OCI-LY7 (cell line): ENCODE data around the gene LRIG2. TPM values are rescaled to one million over a fixed set of nuclear protein-coding genes. Genes with fewer than 3 reads are reported as not detected.
A peak's percentile ranks its signal among the peaks of the same experiment; 100 is the strongest.
"Not testable (repeated sequence)": the region's sequence is repeated elsewhere in the genome, so short reads cannot be mapped to it uniquely, and the experiment has no call there.

Experiments used
- BruUV-seq: library from RNA; stranded (reverse); fragments of 400-500 nt; replicated peaks from 2 replicates; lab custom pipeline; 2021; lab: Mats Ljungman, UMichigan
- CTCF ChIA-PET: fragments of 300-600 bp; sonication (Branson Sonifier 250); formaldehyde crosslinking; loops from one replicate; lab custom pipeline; 2022; ENCODE audit warnings: antibody characterized with exemption; ENCODE audit not compliant: unreplicated experiment; lab: Charles Lee
- POLR2A ChIA-PET: fragments of 300-600 bp; sonication (Branson Sonifier 250); formaldehyde crosslinking; loops from one replicate; lab custom pipeline; 2022; ENCODE audit warnings: antibody characterized with exemption; lab: Charles Lee
- DNase-seq: peaks from one replicate; pipeline ENCODE4 v3.0.0-alpha.2; 2015; ENCODE audit warnings: low spot score
- H2AFZ ChIP-seq: fragments of 200-600 bp; sonication (generic), shearing (Covaris generic); 2 replicates; pipeline ENCODE4 v1.6.1; 2014; ENCODE audit warnings: mild to moderate bottlenecking, antibody characterized with exemption, low read length, moderate library complexity
- H3K27ac ChIP-seq: fragments of 200-600 bp; sonication (generic); 2 replicates; pipeline ENCODE4 v1.5.1; 2014; ENCODE audit warnings: mixed run types, low read depth, mild to moderate bottlenecking, moderate library complexity, low read length, inconsistent platforms; ENCODE audit not compliant: poor library complexity, severe bottlenecking
- H3K36me3 ChIP-seq: fragments of 200-600 bp; sonication (generic); 2 replicates; pipeline ENCODE4 v1.6.1; 2014; ENCODE audit warnings: mild to moderate bottlenecking, antibody characterized with exemption, low read length, moderate library complexity, mixed read lengths; ENCODE audit not compliant: insufficient read depth
- H3K4me1 ChIP-seq: fragments of 200-600 bp; sonication (generic); 2 replicates; pipeline ENCODE4 v1.5.1; 2014; ENCODE audit warnings: mild to moderate bottlenecking, low read length; ENCODE audit not compliant: insufficient read depth, poor library complexity, severe bottlenecking
- H3K4me2 ChIP-seq: fragments of 200-600 bp; sonication (generic); 2 replicates; pipeline ENCODE4 v1.6.1; 2014; ENCODE audit warnings: mild to moderate bottlenecking, low read length
- H3K4me3 ChIP-seq: fragments of 200-600 bp; sonication (generic); 2 replicates; pipeline ENCODE4 v1.5.1; 2014; ENCODE audit warnings: mild to moderate bottlenecking, low read depth, low read length; ENCODE audit not compliant: poor library complexity, severe bottlenecking
- H3K79me2 ChIP-seq: fragments of 200-600 bp; sonication (generic); 2 replicates; pipeline ENCODE4 v1.6.1; 2016; ENCODE audit warnings: low read depth, mild to moderate bottlenecking, low read length, moderate library complexity, mixed read lengths; ENCODE audit not compliant: insufficient read depth
- H3K9me2 ChIP-seq: fragments of 200-600 bp; sonication (generic); 2 replicates; pipeline ENCODE4 v1.6.1; 2016; ENCODE audit warnings: mild to moderate bottlenecking, low read length, mixed read lengths; ENCODE audit not compliant: insufficient read depth
- H3K9me3 ChIP-seq: fragments of 200-600 bp; sonication (generic); 2 replicates; pipeline ENCODE4 v1.6.1; 2014; ENCODE audit warnings: mild to moderate bottlenecking, mixed run types, low read length, mixed read lengths
- H4K20me1 ChIP-seq: fragments of 200-600 bp; sonication (generic); 2 replicates; pipeline ENCODE4 v1.6.1; 2014; ENCODE audit warnings: mild to moderate bottlenecking, antibody characterized with exemption, low read length, moderate library complexity, mixed read lengths; ENCODE audit not compliant: insufficient read depth
- EZH2phosphoT487 ChIP-seq: fragments of 200-600 bp; sonication (generic); IDR thresholded peaks from 2 replicates; pipeline ENCODE4 v1.6.1; 2018; ENCODE audit warnings: low read depth, borderline replicate concordance, mild to moderate bottlenecking, mixed run types, antibody characterized with exemption, low read length, moderate library complexity, mixed read lengths
- intact Hi-C: fragments of 100-400 bp; cut with micrococcal nuclease; formaldehyde crosslinking; loops from one replicate; pipeline ENCODE4 v1.10.0; 2022; ENCODE audit not compliant: unreplicated experiment
- total RNA-seq, 2 experiments: library from RNA; depleted of rRNA in 1 of 2; stranded (reverse); fragments of >200 nt in 1 of 2; shearing (Covaris generic) in 1 of 2; gene quantifications; 2 replicates each; pipeline ENCODE4 v1.2.3, GENCODE V29; 2014 to 2022
- TF ChIP-seq, protein P1 (sequence below): fragments of 200-600 bp; sonication (generic); conservative IDR thresholded peaks from 2 replicates; pipeline ENCODE4 v1.5.1; 2014; ENCODE audit warnings: mild to moderate bottlenecking, antibody characterized with exemption, low read length, moderate library complexity, mixed read lengths

Gene LRIG2
- total RNA-seq, 2 experiments from 2014 or later: 11.6 to 16.7 TPM

DNA sequence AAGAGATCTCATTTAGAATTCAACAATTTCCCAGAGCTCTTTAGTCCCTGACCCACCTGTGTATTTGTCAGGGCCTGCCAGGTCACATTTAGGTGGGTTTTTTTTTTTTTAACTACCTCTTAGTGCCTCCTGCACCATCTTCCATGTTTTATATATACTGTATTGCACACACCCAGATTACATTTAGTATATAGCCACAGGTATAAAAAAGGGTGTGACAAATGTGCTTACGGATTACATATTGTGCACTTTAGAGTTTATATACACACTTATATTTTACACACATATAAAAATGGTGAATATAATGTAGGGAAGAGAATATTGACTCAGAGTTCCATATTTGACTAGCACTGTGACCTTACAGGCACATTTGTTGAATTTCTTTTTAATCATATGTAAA, 17.4 kb upstream of the LRIG2 start:
- BruUV-seq: no TSS peak
- no peaks in the 10 kb centered on the region for H4K20me1 ChIP-seq
- H3K4me2 ChIP-seq: no peak overlapping the region
- intact Hi-C loops: loop anchor here (10.0 kb wide), 1 partner anchor 321 kb away; no protein-coding TSS in a partner anchor
- H2AFZ ChIP-seq: no peak overlapping the region
- no peak overlapping the region for H3K27ac ChIP-seq
- POLR2A ChIA-PET: no interaction called here
- no peak for DNase-seq
- TF ChIP-seq EZH2phosphoT487: no peak
- TF ChIP-seq, protein P1, sequence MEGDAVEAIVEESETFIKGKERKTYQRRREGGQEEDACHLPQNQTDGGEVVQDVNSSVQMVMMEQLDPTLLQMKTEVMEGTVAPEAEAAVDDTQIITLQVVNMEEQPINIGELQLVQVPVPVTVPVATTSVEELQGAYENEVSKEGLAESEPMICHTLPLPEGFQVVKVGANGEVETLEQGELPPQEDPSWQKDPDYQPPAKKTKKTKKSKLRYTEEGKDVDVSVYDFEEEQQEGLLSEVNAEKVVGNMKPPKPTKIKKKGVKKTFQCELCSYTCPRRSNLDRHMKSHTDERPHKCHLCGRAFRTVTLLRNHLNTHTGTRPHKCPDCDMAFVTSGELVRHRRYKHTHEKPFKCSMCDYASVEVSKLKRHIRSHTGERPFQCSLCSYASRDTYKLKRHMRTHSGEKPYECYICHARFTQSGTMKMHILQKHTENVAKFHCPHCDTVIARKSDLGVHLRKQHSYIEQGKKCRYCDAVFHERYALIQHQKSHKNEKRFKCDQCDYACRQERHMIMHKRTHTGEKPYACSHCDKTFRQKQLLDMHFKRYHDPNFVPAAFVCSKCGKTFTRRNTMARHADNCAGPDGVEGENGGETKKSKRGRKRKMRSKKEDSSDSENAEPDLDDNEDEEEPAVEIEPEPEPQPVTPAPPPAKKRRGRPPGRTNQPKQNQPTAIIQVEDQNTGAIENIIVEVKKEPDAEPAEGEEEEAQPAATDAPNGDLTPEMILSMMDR: no peak
- CTCF ChIA-PET: no interaction called here
- H3K4me1 ChIP-seq: peaks cover 11% of the 10 kb centered on the region
- no peaks in the 10 kb centered on the region for H3K79me2 ChIP-seq
- H3K9me2 ChIP-seq: no peaks in the 10 kb centered on the region
- no peak overlapping the region for H3K4me3 ChIP-seq
- H3K36me3 ChIP-seq: no peaks in the 10 kb centered on the region
- H3K9me3 ChIP-seq: no peaks in the 10 kb centered on the region

DNA sequence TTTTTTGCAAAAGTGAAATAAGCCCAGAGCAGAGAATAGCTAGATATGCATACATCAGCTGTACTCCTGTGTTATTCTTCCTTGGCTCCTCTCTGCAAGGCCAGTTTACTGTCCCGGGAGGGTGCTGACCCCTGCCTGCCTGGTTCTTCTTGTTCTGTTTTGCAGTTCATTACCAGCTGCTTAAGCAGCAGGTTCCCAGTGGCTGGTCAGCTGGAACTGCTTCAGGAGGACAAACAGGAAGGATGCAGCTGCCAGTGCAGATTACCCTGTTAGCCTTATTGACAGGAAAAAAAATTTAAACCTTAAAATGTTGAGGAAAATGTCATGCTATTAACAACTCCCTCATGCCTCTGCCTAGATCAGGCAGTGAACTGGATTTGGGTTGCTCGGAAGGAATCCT, 16.0 kb upstream of the LRIG2 start:
- Histone ChIP-seq H2AFZ (peak overlapping the region; percentile 57; the same call in 1 of the 2 replicates), H3K4me3 (no peak overlapping the region), H3K9me3 (no peaks in the 10 kb centered on the region), H3K9me2 (no peaks in the 10 kb centered on the region), H3K36me3 (no peaks in the 10 kb centered on the region), H4K20me1 (no peaks in the 10 kb centered on the region), H3K4me1 (peaks cover 11% of the 10 kb centered on the region), H3K79me2 (no peaks in the 10 kb centered on the region), H3K27ac (no peak overlapping the region), H3K4me2 (peak overlapping the region; percentile 34)
- ChIA-PET POLR2A (interaction anchor here (0.6 to 1.8 kb wide), 7 partner anchors 9 to 1426 kb away, joined by 3 to 9 read pairs (median 4); partner anchors contain the start of genes LRIG2 and SLC16A1), CTCF (interaction anchor here (0.6 to 1.6 kb wide), 2 partner anchors 16 to 178 kb away, joined by 3 to 12 read pairs; partner anchors contain the start of gene LRIG2)
- intact Hi-C loops: loop anchor here (10.0 kb wide), 1 partner anchor 322 kb away; no protein-coding TSS in a partner anchor
- no TSS peak for BruUV-seq
- DNase-seq: peak; percentile 43
- no peak for TF ChIP-seq EZH2phosphoT487
- TF ChIP-seq, protein P1: no peak

DNA sequence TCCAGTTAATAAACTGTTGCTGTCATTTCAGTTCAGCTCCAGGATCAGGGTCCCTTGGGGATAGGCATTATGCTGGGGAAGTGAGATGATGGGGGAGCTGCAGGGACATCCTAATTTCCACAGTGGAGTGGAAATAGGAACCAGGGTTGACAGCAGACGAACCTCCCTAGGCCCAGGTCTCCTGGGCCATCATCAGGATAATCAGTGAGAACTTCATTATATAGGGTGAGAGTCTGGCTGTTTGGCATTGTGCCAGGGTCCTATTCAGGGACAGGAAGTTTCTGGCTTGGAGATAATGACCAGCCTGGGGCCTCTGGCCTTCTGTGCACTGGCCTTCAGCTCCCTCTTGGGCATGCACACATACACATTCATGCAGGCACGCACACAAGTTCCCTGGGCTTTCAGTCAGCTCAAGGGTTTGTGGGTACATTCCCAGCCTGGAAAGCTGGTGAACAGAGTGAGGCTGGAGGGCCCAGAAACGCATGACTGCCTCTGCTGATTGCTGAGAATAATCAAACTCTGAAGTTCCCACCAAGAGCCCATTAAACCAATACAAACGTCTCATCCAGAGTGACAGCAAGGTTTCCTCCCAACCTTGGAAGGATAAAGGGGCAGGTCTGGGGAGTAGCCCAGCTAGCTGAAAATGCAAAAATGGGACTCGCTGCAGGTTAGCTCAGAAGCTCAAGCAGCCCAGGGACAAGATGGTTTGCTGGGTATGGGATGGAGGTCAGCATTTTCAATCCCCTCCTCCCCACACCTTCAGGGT, 13.9 kb upstream of the LRIG2 start:
- Histone ChIP-seq H2AFZ (no peak overlapping the region), H3K9me2 (no peaks in the 10 kb centered on the region), H3K4me1 (peaks cover 11% of the 10 kb centered on the region), H4K20me1 (no peaks in the 10 kb centered on the region), H3K4me2 (no peak overlapping the region), H3K9me3 (no peaks in the 10 kb centered on the region), H3K79me2 (no peaks in the 10 kb centered on the region), H3K27ac (no peak overlapping the region), H3K36me3 (no peaks in the 10 kb centered on the region), H3K4me3 (no peak overlapping the region)
- no peak for DNase-seq
- no peak for TF ChIP-seq EZH2phosphoT487
- TF ChIP-seq, protein P1: no peak
- ChIA-PET CTCF (no interaction called here), POLR2A (no interaction called here)
- BruUV-seq: no TSS peak
- intact Hi-C loops: loop anchor here (10.0 kb wide), 1 partner anchor 324 kb away; no protein-coding TSS in a partner anchor

DNA sequence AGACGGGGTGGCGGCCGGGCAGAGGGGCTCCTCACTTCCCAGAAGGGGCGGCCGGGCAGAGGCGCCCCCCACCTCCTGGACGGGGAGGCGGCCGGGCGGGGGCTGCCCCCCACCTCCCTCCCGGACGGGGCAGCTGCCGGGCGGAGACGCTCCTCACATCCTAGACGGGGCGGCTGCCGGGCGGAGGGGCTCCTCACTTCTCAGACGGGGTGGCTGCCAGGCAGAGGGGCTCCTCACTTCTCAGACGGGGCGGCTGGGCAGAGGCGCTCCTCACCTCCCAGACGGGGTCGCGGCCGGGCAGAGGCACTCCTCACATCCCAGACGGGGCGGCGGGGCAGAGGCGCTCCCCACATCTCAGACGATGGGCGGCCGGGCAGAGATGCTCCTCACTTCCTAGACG, 9.5 kb upstream of the LRIG2 start:
- DNase-seq, BruUV-seq, H4K20me1 ChIP-seq, H3K9me3 ChIP-seq, H3K4me3 ChIP-seq, H3K27ac ChIP-seq, H3K4me1 ChIP-seq, intact Hi-C loops, POLR2A ChIA-PET, H3K79me2 ChIP-seq, H2AFZ ChIP-seq, CTCF ChIA-PET, H3K36me3 ChIP-seq, H3K9me2 ChIP-seq, H3K4me2 ChIP-seq: not testable (repeated sequence)
